Measurements from ENCODE around the gene INSR. TPM values are rescaled to one million over a fixed set of nuclear protein-coding genes. Genes with fewer than 3 reads are reported as not detected.

INSR gene
- total RNA-seq, 1 experiment from 2014 or later: 2.5 TPM

DNA sequence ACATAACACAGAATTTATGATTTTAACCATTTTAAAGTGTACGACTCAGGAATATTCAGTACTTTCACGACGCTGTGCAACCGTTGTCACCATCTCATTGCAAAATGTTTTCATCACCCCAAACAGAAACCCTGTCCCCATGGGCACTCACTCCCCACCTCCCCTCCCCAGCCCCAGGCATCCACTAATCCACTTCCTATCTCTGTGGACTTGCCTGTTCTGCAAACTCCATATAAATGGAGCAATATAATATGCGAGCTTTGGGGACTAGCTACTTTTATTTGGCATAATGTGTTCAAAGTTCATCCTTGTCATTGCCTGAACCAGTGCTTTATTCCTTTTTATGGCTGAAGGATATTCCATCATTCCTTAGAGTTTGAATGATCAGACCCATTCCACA lies 7.3 kb upstream of the INSR start:
- POLR2A ChIA-PET: no interaction called here
- no peaks in the 10 kb centered on the region for H3K4me1 ChIP-seq (ENCODE audit: control insufficient read depth, insufficient read depth, low read length)
- TF ChIP-seq SIN3A (IDR thresholded peaks at IDR 0.05; ENCODE audit: borderline replicate concordance, insufficient read depth, low read depth, low read length) (no peak), POLR2AphosphoS5 (IDR thresholded peaks at IDR 0.05; ENCODE audit: low read depth, low read length) (no peak), TCF7L2 (IDR thresholded peaks at IDR 0.05; ENCODE audit: low read depth, low read length) (no peak)
- TF ChIP-seq, protein P1, sequence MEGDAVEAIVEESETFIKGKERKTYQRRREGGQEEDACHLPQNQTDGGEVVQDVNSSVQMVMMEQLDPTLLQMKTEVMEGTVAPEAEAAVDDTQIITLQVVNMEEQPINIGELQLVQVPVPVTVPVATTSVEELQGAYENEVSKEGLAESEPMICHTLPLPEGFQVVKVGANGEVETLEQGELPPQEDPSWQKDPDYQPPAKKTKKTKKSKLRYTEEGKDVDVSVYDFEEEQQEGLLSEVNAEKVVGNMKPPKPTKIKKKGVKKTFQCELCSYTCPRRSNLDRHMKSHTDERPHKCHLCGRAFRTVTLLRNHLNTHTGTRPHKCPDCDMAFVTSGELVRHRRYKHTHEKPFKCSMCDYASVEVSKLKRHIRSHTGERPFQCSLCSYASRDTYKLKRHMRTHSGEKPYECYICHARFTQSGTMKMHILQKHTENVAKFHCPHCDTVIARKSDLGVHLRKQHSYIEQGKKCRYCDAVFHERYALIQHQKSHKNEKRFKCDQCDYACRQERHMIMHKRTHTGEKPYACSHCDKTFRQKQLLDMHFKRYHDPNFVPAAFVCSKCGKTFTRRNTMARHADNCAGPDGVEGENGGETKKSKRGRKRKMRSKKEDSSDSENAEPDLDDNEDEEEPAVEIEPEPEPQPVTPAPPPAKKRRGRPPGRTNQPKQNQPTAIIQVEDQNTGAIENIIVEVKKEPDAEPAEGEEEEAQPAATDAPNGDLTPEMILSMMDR (IDR thresholded peaks at IDR 0.05): no peak
- TF ChIP-seq, protein P2, sequence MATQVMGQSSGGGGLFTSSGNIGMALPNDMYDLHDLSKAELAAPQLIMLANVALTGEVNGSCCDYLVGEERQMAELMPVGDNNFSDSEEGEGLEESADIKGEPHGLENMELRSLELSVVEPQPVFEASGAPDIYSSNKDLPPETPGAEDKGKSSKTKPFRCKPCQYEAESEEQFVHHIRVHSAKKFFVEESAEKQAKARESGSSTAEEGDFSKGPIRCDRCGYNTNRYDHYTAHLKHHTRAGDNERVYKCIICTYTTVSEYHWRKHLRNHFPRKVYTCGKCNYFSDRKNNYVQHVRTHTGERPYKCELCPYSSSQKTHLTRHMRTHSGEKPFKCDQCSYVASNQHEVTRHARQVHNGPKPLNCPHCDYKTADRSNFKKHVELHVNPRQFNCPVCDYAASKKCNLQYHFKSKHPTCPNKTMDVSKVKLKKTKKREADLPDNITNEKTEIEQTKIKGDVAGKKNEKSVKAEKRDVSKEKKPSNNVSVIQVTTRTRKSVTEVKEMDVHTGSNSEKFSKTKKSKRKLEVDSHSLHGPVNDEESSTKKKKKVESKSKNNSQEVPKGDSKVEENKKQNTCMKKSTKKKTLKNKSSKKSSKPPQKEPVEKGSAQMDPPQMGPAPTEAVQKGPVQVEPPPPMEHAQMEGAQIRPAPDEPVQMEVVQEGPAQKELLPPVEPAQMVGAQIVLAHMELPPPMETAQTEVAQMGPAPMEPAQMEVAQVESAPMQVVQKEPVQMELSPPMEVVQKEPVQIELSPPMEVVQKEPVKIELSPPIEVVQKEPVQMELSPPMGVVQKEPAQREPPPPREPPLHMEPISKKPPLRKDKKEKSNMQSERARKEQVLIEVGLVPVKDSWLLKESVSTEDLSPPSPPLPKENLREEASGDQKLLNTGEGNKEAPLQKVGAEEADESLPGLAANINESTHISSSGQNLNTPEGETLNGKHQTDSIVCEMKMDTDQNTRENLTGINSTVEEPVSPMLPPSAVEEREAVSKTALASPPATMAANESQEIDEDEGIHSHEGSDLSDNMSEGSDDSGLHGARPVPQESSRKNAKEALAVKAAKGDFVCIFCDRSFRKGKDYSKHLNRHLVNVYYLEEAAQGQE (IDR thresholded peaks at IDR 0.05; ENCODE audit: insufficient read depth in 1 of 2, low read depth in 2 of 2, low read length in 1 of 2): no peak
- H3K36me3 ChIP-seq (ENCODE audit: control insufficient read depth, insufficient read depth, low read length): no peaks in the 10 kb centered on the region
- H3K27ac ChIP-seq (ENCODE audit: low read length): no peak overlapping the region
- H3K27me3 ChIP-seq (ENCODE audit: control insufficient read depth, insufficient read depth, low read length): no peaks in the 10 kb centered on the region
- H3K4me3 ChIP-seq (ENCODE audit: low read depth in 2 of 2, low read length in 2 of 2): no peak overlapping the region
- ATAC-seq (no peak), DNase-seq (ENCODE audit: low read depth, low spot score) (no peak)
- CTCF ChIA-PET: no interaction called here
- H3K9me3 ChIP-seq (ENCODE audit: control insufficient read depth, insufficient read depth, low read depth, low read length): no peaks in the 10 kb centered on the region
- in situ Hi-C loops (cut with HindIII; ENCODE audit: low pct_unique_long_range_greater_than_20kb, low sequenced_read_pairs) (no loop called here), intact Hi-C loops (cut with micrococcal nuclease; ENCODE audit: unreplicated experiment) (no loop called here)
- BruUV-seq (replicated peaks): no TSS peak

DNA sequence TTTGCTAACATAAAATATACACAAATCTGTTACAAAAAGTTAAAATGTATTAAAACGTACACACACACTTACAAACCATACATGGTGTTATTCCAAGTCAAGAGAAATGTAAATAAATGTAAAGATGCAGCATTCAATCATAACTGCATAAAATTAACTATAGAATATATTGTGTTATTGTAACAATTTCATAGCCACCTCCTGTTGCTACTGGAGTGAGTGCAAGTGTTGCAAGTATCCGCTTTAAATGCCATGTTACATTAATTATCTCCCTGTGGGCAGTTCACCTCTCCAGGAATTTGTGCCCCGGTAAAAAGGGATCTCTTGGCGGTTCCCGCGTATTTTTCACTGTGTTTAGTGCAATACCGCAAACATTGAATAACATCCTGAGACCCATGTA lies 3.5 kb upstream of the INSR start:
- ATAC-seq: no peak
- intact Hi-C loops (cut with micrococcal nuclease; ENCODE audit: unreplicated experiment): no loop called here
- POLR2A ChIA-PET: no interaction called here

More for the DNA sequence above, 3.5 kb upstream of the INSR start:
- DNase-seq (ENCODE audit: low read depth, low spot score): no peak
- TF ChIP-seq SIN3A (IDR thresholded peaks at IDR 0.05; ENCODE audit: borderline replicate concordance, insufficient read depth, low read depth, low read length): no peak
- TF ChIP-seq POLR2AphosphoS5 (IDR thresholded peaks at IDR 0.05; ENCODE audit: low read depth, low read length): no peak
- no peak for TF ChIP-seq TCF7L2 (IDR thresholded peaks at IDR 0.05; ENCODE audit: low read depth, low read length)
- TF ChIP-seq, protein P1 (IDR thresholded peaks at IDR 0.05): no peak
- TF ChIP-seq, protein P2 (IDR thresholded peaks at IDR 0.05; ENCODE audit: insufficient read depth in 1 of 2, low read depth in 2 of 2, low read length in 1 of 2): no peak
- H3K27ac ChIP-seq (ENCODE audit: low read length): no peak overlapping the region
- BruUV-seq (replicated peaks): no TSS peak
- CTCF ChIA-PET: no interaction called here
- no peaks in the 10 kb centered on the region for H3K4me1 ChIP-seq (ENCODE audit: control insufficient read depth, insufficient read depth, low read length)
- no peaks in the 10 kb centered on the region for H3K36me3 ChIP-seq (ENCODE audit: control insufficient read depth, insufficient read depth, low read length)
- no peaks in the 10 kb centered on the region for H3K9me3 ChIP-seq (ENCODE audit: control insufficient read depth, insufficient read depth, low read depth, low read length)
- no peaks in the 10 kb centered on the region for H3K27me3 ChIP-seq (ENCODE audit: control insufficient read depth, insufficient read depth, low read length)
- H3K4me3 ChIP-seq (ENCODE audit: low read depth in 2 of 2, low read length in 2 of 2): no peak overlapping the region
- in situ Hi-C loops (cut with HindIII; ENCODE audit: low pct_unique_long_range_greater_than_20kb, low sequenced_read_pairs): no loop called here

Measured in Panc1 (cell line).